HG02870 (cell line): Measurements from ENCODE around the gene NRXN3.

Experiments
- ATAC-seq: cut with Tn5 transposase; IDR thresholded peaks from one replicate; pipeline ENCODE4 v1.9.1; 2021; ENCODE audit warnings: mild to moderate bottlenecking, moderate library complexity; ENCODE audit not compliant: unreplicated experiment

Gene NRXN3

DNA sequence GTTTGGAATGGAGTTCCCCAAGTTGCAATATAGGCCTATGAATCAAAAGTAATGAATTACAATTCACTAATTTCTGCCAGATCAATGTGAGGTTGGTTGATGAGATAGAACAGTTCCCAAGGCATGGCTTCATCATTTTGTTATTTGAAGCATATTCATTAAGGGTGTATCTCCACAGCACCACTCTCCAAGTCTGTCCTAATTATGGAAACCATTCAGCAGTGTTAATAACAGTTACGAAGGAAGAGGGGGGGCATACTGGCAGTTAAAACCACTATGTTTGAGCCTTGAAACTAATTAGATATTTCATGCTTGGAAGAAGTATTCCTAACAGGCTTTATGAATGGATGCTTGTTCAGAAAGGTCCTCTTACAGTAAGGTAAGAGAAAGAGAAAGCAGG, 1520.8 kb downstream of the NRXN3 start:
- ATAC-seq: no peak

DNA sequence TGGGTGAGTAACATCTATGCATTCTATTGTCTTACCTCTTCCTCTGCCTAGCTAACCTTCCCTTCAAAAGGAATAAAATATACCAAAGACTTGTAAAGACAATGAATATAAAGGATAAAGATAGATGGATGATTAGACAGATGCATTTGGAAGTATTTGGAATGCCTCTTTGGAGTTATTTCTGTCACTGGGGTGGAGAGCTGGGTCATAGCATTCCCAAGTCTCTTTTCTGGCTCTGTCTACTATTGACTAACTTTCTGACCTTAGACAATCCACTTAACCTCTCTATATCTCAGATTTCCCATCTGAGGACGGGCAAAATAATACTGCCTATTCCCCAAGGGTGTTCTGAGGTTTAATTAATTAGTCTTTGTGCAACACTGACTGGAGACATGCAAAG, 1523.8 kb downstream of the NRXN3 start:
- no peak for ATAC-seq

DNA sequence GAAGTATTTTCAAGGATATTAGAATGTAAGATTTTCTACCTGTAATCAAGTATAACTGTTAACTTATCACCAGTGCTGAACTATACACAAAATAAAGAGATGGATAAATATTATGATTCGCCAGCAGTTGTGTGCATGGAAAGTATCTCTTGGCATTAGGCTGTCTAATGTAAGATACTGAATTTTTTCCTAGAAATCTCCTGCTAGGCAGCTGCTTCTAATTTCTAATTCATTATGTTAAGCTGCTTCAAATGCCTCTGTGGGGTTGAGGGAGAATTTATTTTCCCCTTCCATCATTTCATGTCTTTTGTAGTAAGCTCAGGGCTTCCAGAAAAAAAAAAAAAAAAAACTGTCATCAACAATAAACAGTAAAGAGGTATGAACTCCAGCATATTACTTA, 1525.1 kb downstream of the NRXN3 start:
- ATAC-seq: no peak

DNA sequence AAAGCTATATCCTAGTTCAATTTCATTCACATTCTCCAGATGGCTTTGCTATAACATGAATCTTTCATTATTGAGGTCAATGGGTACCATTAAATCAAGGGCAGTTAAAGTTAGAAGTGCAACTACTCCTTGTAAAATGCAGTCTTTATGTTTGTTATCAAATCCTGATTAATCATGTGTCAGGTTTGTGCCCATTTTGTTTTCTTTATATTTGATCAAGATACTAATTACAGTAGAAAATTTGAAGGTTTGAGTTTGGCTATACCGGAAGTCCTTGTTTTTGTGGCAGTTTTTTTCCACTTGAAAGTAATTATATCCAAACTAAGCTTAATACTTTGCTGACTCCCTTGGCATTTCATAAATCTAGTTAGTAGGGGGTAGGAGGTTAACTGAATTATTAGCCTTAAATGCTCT, 1528.1 kb downstream of the NRXN3 start:
- no peak for ATAC-seq

DNA sequence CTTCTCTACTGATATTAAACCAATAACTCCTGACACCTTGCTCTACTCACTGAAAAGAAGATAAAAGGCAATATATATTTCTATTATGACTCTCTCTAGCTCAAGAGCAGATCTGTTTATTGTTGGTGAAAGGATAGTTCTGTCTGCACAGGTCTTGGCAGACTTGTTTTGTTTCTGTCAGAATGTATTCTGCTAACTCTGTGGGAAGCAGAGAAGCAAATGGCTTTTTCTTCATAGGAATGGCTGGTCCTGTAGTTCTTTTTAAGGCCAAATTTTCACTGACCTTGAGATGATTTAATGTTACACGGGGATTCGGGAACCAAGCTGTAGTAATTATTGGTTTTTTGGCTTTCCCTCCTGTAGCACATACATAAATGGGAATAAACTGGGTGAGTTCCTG, 1529.0 kb downstream of the NRXN3 start:
- ATAC-seq: no peak

DNA sequence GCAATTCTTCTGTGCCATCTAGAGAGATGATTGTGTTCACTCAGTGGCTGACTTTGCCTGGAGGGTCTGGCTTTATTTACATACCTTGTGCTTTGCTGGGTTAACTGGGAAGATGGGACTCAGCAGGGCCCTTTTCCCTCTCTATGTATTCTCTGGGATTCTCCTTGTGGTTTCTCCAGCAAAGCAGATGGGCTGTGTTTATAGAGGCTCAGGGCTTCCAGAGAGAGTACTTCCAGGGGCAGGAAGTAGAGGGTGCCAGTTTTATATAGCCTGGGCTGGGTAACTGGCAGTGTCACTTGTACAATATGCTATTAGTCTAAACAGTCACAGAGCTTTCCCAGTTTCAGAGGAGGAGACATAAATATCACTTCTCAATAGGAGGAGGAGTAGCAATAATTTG, 1531.2 kb downstream of the NRXN3 start:
- ATAC-seq: no peak

DNA sequence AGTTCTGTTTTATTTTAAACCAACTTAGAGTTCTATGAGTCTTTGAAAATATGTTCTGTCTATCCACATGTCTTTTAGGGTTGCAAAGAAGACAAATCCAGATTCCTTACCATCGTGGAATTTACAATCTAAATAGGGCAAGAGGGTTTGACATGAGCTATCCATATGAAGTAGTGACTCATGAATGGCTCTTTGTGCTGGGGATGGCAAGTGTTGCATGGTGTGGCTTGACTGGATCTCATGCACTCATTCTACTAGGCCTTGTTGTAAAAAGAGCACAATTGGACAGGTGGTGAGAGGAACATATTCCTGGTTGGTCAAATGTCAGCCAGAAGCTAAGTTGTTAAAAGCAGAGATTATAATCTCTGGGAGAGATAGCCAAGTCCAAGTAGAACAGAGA, 1532.0 kb downstream of the NRXN3 start:
- no peak for ATAC-seq

DNA sequence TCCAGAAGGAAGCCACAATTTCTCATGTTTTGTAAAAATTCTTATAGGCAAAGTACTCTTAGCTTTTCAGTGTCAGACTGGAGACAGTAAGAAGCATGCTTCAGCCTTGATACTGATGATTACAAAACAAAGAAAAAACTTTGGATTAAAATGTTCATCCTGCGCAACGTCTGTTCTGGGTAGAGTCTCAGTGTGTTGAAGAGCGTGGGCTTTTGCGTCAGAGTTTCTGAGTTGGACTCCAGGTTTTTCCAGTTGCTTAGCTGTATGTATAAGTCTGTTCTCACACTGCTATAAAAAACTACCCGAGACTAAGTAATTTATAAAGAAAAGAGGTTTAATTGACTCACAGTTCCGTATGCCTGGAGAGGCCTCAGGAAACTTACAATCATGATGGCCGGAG, 1533.0 kb downstream of the NRXN3 start:
- no peak for ATAC-seq

DNA sequence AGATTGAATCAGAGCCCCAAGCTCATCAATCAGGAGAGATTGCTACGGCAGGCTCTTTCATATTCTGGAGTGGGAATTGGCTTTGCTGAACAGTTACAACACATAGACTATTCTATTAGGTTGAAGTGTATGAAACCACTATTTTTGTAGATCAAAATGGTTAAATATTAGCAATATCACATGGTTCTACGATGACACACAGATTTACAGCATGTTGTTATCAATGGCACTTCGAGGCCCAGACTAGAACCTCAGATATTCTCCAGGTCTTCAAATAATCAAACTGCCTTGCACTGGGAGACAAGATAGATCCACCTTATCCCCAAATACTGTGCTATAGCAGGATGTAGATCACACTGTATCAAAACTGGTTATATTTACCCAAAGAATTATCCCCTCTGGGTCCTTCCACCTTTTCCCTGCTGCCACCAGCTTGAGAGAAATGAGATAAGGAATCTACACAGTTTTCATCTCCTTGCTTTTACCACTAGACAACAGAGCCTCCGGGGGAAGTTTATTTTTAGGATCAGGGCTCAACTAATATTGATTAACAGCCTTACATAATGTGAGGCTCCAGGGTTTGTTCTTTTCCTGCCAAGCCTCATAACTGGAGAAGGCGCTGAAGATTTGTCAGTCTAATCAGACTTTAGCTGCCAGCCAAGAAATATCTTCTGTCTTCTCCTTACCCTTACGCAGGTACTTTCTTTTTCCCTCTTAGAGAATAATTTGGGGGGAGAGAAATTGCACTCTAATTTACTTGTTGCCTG, 1534.1 kb downstream of the NRXN3 start:
- no peak for ATAC-seq

DNA sequence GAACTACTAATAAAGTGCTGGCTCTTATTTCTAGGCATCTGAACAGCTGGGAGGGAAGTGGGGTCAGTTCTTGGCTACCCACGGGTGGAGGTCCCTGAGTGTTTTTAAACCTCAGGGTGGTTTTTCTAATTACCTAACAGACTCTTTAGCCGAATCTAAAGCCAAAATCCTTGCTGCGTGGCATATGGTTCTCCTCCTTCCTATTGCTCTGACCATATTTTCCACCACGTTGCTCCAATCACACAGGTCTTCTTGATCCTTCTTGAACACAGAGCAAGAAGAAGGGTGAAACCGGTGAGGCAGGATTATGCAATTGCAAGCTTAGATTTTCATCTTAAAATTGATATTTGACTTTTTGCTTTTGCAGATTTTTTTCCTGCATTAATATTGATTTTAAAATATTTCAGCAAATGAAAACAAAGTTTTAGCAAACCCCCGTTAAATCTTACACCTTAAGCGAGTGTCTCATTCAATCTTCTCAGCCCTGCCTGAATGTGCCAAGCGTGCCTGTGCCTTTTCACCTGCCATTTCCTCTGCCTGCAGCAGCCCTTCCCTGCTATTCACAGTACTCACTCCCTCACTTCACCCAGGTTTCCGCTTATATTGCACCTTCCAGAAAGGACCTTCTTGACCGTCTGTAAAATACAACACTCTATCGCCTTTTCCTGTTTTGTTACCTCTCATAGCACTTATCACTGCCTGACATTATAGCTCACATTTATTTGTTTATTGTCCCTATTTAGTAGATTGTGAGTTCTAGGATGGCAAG, 1535.1 kb downstream of the NRXN3 start:
- no peak for ATAC-seq

DNA sequence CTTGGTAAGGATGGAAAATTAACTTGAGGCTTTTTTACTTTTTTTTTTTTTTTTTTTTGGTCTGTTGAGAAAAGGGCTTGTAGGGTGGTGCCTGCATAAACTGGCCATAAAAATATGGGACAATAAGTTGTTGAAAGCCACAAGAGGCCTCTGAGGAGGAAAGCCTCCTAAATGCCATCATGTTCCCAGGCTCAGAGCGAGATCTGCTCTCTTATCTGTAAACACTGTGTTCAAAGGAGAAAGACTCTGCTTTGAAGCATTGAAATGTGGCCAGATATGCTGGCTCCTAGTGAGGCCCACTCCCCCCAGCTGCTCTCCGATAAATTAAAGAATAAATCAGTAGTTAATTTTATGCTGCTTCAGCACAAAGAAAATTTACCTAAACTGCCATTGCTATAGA, 1536.2 kb downstream of the NRXN3 start:
- no peak for ATAC-seq

DNA sequence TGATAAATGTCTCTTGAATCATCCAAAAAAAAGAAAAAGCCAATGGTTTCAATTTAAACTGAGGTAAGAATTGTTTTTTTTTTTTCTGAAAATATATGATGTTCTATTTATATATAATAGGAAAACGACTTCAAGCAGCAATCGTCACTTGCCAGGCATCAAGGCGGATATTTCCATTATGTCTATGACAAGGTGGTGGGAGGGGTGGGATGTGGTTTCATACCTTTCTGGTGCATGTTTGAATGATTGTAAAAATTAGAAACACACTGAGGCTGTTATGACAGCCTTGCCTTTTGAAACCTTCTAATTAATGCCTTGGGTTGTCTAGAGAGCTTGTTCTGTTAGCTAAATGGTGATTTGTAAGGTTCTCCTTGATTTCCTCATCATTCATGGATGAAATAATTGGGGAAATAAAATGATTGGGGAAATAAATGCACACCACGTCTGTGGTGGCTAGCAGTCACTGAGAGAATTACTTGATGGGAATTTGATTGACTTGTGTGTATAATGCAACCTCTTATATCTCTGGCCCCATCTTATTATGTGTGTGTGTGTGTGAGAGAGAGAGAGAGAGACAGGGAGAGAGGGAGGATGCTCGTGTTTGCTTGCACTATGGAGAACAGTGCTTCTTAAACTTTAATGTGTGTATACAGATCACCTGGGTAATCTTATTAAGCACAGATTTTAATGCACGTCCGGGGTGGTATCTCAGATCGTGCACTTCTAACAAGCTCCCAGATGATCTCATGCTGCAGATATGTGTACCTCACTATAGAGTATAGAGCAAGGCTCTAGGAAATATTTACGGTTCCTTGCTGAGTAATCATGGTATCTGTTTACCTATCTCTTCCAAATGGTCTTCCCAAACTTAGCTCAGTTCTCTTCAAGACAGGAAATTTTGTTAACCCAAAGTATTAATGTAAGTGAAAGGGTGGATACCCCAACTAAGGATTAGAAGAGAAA, 1538.5 kb downstream of the NRXN3 start:
- no peak for ATAC-seq

DNA sequence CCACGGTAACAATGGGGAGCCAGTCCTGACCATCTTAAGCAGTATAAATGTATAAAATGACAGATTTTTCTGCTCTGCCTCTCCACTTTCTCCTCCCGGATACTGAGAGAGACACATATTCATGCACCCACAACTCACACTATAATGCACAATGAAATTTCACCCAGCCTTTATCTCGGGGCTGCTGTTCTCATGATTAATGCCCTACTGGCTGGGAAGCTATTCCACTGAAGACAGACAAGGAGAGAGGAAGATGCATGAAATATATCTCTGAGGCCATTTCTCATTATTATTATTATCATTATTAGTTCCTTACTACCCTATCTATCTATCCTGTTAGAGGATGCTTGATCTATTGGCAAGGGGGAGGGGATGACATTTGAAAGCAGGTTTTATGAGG, 1539.4 kb downstream of the NRXN3 start:
- ATAC-seq: no peak

DNA sequence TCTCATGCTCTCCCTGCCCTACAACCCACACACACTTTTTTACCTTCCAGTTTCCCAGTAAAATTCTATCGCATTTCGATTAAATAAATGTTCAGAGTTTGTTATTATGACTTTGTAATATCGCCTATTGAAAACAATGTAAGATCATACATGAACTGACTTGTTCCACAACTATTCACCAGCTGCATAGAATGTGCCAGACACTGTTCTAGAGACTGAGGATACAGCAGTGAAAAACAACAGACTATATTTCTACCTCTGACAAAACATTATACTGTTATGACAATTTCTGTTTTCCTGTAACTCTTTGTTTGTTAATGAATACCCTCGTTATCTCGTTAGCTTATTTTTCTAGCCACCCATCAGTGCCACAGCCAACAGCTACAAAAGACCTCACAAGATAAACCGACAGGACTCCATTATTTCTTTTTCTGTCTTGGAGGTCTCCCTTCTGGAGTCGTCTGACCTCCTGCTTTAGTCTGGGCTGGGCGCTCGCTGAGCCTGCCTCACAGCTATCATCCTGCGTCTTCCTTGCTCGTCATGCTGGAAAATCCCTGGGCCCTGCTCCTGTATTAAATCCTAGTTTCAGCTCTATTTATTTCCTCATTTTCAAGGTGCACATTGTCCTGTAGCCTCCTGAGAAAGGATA, 1542.3 kb downstream of the NRXN3 start:
- ATAC-seq: no peak

DNA sequence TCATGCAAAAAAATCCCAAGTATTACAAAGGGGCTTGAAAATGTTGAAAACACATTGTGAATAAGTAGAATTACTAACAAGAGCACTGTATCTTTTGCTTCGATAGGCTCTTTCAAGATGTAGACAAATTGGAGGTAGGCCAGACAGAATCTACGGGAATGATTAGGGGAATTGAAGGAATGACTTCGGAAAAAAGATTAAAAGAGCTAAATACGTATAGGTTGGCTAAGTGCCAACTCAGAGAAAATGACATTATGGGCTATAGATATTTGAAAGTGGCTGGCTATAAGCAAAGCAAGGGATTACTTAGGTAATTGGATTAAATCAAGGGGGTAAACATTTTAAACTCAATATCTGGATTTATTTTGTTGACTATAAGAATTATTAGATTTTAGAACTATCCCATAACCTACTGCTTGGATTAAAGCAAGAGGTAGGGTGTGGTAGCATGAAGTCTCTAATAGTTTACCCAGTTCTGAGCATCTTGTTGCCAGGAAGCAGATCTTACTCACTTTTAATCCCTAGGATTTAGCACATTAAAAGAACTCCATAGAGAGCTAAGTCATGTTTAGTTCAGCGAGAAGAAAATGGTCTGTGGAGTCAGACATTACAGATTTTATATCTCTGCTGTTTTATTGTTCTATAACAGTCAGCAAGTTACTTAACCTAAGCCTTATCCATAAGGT, 1551.4 kb downstream of the NRXN3 start:
- no peak for ATAC-seq

DNA sequence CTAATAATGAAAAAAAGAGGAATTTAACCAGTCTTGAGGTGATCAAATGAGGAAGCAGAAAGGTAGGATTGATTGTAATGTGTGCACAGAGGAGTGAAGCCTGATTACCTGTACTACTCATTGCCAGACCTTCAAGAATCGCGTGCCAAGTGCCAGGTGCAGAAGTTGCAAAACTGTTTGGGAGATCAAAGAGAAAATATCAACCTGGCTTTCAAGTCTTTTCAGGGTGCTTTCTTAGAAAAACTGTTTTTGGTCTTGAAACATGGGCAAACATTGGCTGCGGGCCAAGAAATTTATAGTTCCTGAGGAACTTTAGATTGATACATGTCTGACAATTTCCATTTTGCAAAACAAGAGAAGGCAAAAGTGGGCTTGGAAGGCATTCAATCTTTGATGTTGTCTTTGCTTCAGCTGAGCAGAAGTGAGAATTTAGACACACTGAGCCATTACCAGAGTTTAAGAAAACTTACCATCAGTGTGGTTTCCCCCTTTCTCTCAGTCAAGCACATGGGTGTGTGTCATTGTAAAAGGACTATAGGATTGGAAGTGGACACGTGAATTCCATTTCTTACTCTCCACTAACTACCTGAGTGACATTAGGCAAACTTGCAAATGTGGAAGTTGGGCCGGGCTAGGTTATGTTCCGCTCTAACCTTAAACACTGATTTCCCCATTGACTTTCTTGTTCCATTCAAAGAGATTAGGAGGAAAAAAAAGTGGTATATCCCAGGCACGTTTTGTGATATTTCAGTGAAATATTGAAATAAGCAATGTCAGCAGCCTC, 1555.0 kb downstream of the NRXN3 start:
- no peak for ATAC-seq

DNA sequence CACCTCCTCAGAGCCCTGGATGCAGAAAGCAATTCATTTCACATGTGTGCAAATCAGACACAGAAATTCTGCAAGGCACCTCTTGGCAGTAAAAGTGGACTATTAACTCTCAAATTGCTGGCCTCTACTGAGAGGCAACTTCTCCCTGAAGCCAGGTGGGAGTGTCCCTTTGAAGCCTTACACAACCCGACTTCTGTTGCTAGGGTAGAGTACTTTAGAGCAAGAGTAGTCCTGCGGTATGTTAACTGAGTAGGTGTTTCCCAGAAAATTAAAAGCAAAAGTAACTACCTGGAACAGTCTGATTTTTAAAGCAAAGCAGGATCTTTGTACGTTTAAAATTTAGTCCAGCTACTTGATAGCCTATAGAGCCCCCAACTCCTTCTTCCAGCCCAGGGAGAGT, 1557.7 kb downstream of the NRXN3 start:
- no peak for ATAC-seq

DNA sequence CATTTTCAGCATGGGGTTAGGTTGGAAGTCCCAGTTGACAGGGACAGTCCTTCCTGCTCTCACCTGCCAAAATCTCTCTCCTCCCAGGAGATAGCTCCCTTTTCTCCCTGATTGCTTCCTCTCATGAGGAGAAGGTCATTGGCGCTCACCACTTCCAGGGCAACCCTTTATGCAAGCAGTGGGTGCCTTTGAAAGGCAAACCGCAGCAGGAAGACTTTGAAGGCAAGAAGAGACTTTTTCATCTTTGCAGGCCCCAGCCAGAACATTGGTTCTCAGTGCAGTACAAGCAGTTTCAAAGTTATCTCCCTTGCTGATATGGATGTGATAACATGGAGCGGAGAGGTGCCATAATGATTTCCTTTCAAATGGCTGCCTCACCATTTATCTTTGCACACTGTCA, 1558.2 kb downstream of the NRXN3 start:
- ATAC-seq: no peak

DNA sequence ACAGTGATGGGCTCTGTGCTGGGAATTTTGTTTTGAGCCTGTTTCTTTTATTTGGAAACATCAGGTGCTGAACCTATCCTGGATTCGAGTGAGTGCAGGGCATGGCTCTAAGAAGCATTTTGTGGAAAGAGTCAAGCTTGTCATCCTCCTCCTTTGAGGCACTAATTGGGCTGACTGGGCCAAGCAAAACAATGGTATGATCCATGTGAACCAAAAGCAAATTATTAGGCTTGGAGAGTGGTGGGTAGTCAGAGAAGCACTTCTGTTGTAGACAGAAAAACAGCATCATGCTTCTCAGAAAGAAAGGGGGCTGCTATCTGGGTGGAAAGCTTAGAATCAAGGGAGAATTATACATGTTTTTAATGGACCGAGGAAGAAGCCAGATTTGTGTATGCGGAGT, 1559.6 kb downstream of the NRXN3 start:
- ATAC-seq: no peak

DNA sequence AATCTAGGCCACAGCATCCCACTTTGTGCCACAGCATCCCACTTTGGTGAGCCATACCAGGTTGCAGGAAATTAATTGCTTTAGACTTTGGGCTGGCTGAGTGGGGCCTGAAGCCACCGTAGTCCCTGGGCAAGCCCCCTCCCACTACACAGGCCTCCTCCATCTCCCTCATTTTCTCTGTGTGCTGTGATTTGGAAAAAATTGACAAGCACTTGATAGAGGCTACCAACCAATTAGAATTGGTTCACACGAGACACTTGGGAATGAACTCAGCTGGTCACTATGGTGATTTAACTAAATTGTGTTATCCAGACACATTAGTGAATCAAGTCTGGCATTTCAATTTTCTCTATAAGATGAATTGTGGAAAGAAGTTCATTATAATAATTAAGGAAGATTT, 1560.0 kb downstream of the NRXN3 start:
- ATAC-seq: no peak
